H9 (cell line): ENCODE measurements around the gene GIT2. TPM values are rescaled to one million over a fixed set of nuclear protein-coding genes. Genes with fewer than 3 reads are reported as not detected.
A peak's percentile ranks its signal among the peaks of the same experiment; 100 is the strongest.

ENCODE experiments used
- DNase-seq: peaks from one replicate; pipeline ENCODE4 v3.0.0-alpha.2; 2017
- H2AFZ ChIP-seq: one replicate; pipeline ENCODE4 v1.6.1; 2013; ENCODE audit warnings: mild to moderate bottlenecking, low read length, control low read depth, moderate library complexity
- H2AK5ac ChIP-seq: 2 replicates; pipeline ENCODE4 v1.6.1; 2013; ENCODE audit warnings: low read length, control low read depth, mixed read lengths; ENCODE audit not compliant: insufficient read length
- H2BK120ac ChIP-seq: one replicate; pipeline ENCODE4 v1.6.1; 2013; ENCODE audit warnings: low read depth, mild to moderate bottlenecking, low read length, control low read depth, inconsistent platforms; ENCODE audit not compliant: poor library complexity, severe bottlenecking
- H2BK12ac ChIP-seq: 2 replicates; pipeline ENCODE4 v1.6.1; 2013; ENCODE audit warnings: low read length, control low read depth, mixed read lengths, low read depth; ENCODE audit not compliant: insufficient read length
- H2BK15ac ChIP-seq: 2 replicates; pipeline ENCODE4 v1.6.1; 2013; ENCODE audit warnings: low read depth, low read length, control low read depth
- H2BK20ac ChIP-seq: one replicate; pipeline ENCODE4 v1.6.1; 2013; ENCODE audit warnings: low read depth, mild to moderate bottlenecking, low read length, control low read depth, inconsistent platforms; ENCODE audit not compliant: poor library complexity, severe bottlenecking
- H2BK5ac ChIP-seq: 2 replicates; pipeline ENCODE4 v1.6.1; 2013; ENCODE audit warnings: low read length, control low read depth, mixed read lengths; ENCODE audit not compliant: insufficient read length
- H3K14ac ChIP-seq: 2 replicates; pipeline ENCODE4 v1.6.1; 2013; ENCODE audit warnings: low read length, control low read depth; ENCODE audit not compliant: insufficient read depth
- H3K18ac ChIP-seq: 2 replicates; pipeline ENCODE4 v1.6.1; 2013; ENCODE audit warnings: low read depth, mild to moderate bottlenecking, mixed read lengths, low read length, control low read depth; ENCODE audit not compliant: insufficient read length
- H3K23ac ChIP-seq: 2 replicates; pipeline ENCODE4 v1.6.1; 2013; ENCODE audit warnings: low read length, control low read depth, mixed read lengths, low read depth; ENCODE audit not compliant: insufficient read length
- H3K23me2 ChIP-seq: 2 replicates; pipeline ENCODE4 v1.6.1; 2013; ENCODE audit warnings: low read depth, mild to moderate bottlenecking, mixed read lengths, low read length, control low read depth; ENCODE audit not compliant: insufficient read length, poor library complexity, severe bottlenecking
- H3K27ac ChIP-seq: 2 replicates; pipeline ENCODE4 v1.5.1; 2013; ENCODE audit warnings: low read length, control low read depth, mixed read lengths, low read depth; ENCODE audit not compliant: insufficient read length
- H3K27me3 ChIP-seq: 2 replicates; pipeline ENCODE4 v1.6.1; 2013; ENCODE audit warnings: low read length, control low read depth, inconsistent platforms; ENCODE audit not compliant: insufficient read depth
- H3K4ac ChIP-seq: 2 replicates; pipeline ENCODE4 v1.6.1; 2013; ENCODE audit warnings: low read depth, mild to moderate bottlenecking, control low read depth, inconsistent platforms, low read length, moderate library complexity
- H3K4me1 ChIP-seq: 2 replicates; pipeline ENCODE4 v1.6.1; 2013; ENCODE audit warnings: low read length, control low read depth, inconsistent platforms; ENCODE audit not compliant: insufficient read depth
- H3K4me2 ChIP-seq: 2 replicates; pipeline ENCODE4 v1.6.1; 2013; ENCODE audit warnings: low read length, control low read depth, mixed read lengths; ENCODE audit not compliant: insufficient read length, insufficient read depth
- H3K56ac ChIP-seq: 2 replicates; pipeline ENCODE4 v1.6.1; 2013; ENCODE audit warnings: low read depth, mild to moderate bottlenecking, mixed read lengths, low read length, control low read depth; ENCODE audit not compliant: insufficient read length
- H3K79me1 ChIP-seq: 2 replicates; pipeline ENCODE4 v1.6.1; 2013; ENCODE audit warnings: low read depth, mild to moderate bottlenecking, moderate library complexity, low read length, control low read depth, inconsistent platforms; ENCODE audit not compliant: insufficient read depth, poor library complexity, severe bottlenecking
- H3K79me2 ChIP-seq: 2 replicates; pipeline ENCODE4 v1.6.1; 2013; ENCODE audit warnings: low read length, control low read depth, inconsistent platforms; ENCODE audit not compliant: insufficient read depth
- H3K9ac ChIP-seq: 2 replicates; pipeline ENCODE4 v1.6.1; 2013; ENCODE audit warnings: low read length, control low read depth, mixed read lengths; ENCODE audit not compliant: insufficient read length; ENCODE audit errors: extremely low read depth
- H3K9me3 ChIP-seq: one replicate; pipeline ENCODE4 v1.6.1; 2013; ENCODE audit warnings: low read depth, low read length, inconsistent platforms; ENCODE audit not compliant: control insufficient read depth
- H3T11ph ChIP-seq: one replicate; pipeline ENCODE4 v1.6.1; 2013; ENCODE audit warnings: mild to moderate bottlenecking, low read length, control low read depth, inconsistent platforms
- H4K20me1 ChIP-seq: one replicate; pipeline ENCODE4 v1.6.1; 2013; ENCODE audit not compliant: control insufficient read depth, insufficient read length, insufficient read depth
- H4K5ac ChIP-seq: 2 replicates; pipeline ENCODE4 v1.6.1; 2013; ENCODE audit warnings: low read depth, mild to moderate bottlenecking, mixed read lengths, low read length, control low read depth; ENCODE audit not compliant: insufficient read length
- H4K8ac ChIP-seq: replicated peaks from 2 replicates; pipeline ENCODE4 v1.6.1; 2013; ENCODE audit warnings: low read length, control low read depth, mixed read lengths, low read depth; ENCODE audit not compliant: insufficient read length
- H4K91ac ChIP-seq: 2 replicates; pipeline ENCODE4 v1.6.1; 2013; ENCODE audit warnings: low read depth, mild to moderate bottlenecking, moderate library complexity, mixed read lengths, low read length, control low read depth; ENCODE audit not compliant: insufficient read length
- H3K27ac Mint-ChIP-seq, 3 experiments: 2 replicates in 2 of 3; 3 replicates in 1 of 3; pipeline ENCODE4 v1.8.0; 2020 to 2021; ENCODE audit warnings: mixed read lengths in 3 of 3, mild to moderate bottlenecking in 1 of 3, moderate library complexity in 1 of 3
- H3K27me3 Mint-ChIP-seq: 2 replicates; pipeline ENCODE4 v1.8.0; 2021; ENCODE audit warnings: low read depth, mild to moderate bottlenecking, moderate library complexity, mixed read lengths
- H3K36me3 Mint-ChIP-seq, 3 experiments: 2 replicates in 2 of 3; 3 replicates in 1 of 3; pipeline ENCODE4 v1.8.0; 2020 to 2021; ENCODE audit warnings: low read depth in 3 of 3, mixed read lengths in 3 of 3; ENCODE audit not compliant: insufficient read depth in 1 of 3
- H3K4me1 Mint-ChIP-seq, 2 experiments: 2 replicates each; pipeline ENCODE4 v1.8.0; 2020; ENCODE audit warnings: mixed read lengths in 2 of 2
- H3K4me3 Mint-ChIP-seq, 2 experiments: 2 replicates in 1 of 2; 3 replicates in 1 of 2; pipeline ENCODE4 v1.8.0; 2020 to 2021; ENCODE audit warnings: mild to moderate bottlenecking in 2 of 2, mixed read lengths in 2 of 2, moderate library complexity in 1 of 2
- H3K9me3 Mint-ChIP-seq, 2 experiments: 2 replicates in 1 of 2; 3 replicates in 1 of 2; pipeline ENCODE4 v1.8.0; 2020; ENCODE audit warnings: mild to moderate bottlenecking in 2 of 2, mixed read lengths in 2 of 2, moderate library complexity in 1 of 2
- WGBS: extraction: QIAGEN DNeasy Blood & Tissue Kit; methylation state at CpG from one replicate; pipeline ENCODE4 v1.1.7; 2013; ENCODE audit warnings: missing lambda C conversion rate, low lambda C conversion rate, mixed read lengths; ENCODE audit not compliant: insufficient read length; ENCODE audit errors: extremely low coverage; 5-methylcytosine and 5-hydroxymethylcytosine counted together
- total RNA-seq: library from RNA; stranded (reverse); gene quantifications from 2 replicates; pipeline ENCODE4 v1.2.1, GENCODE V29; 2021
- TF ChIP-seq, protein P1 (sequence below): fragments of 200-600 bp; sonication (generic); conservative IDR thresholded peaks from 3 replicates; pipeline ENCODE4 v1.8.0; 2021; ENCODE audit warnings: antibody characterized with exemption, mild to moderate bottlenecking

GIT2 gene
- total RNA-seq, 1 experiment from 2014 or later = 27.0 TPM

DNA sequence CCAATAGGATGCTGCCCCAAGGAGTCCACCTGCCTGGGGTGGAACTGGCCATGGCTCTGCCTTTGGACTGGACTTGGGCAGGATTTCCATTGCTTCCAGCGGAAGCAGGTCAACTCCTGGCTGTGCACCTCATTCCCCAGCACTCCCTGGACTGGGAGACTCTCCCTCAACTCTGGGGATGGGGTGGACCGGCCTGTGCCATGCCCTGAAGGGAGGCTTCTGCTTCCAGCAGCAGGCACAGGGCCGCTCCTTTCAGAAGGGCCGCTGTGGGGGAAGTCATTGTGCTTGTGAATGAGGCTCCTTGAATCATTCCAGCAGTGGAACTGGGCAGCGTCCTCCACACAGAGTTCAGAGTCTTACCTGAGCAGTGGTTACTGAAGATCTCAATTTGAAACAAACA lies 73.1 kb downstream of the GIT2 start:
- Histone ChIP-seq H3K27ac (no peak overlapping the region), H4K91ac (no peak overlapping the region), H4K5ac (no peak overlapping the region), H2BK20ac (no peak overlapping the region), H3K56ac (no peak overlapping the region), H3K4me2 (no peak overlapping the region), H3K79me2 (no peaks in the 10 kb centered on the region), H2BK15ac (no peak overlapping the region), H3K27me3 (no peaks in the 10 kb centered on the region), H4K20me1 (no peaks in the 10 kb centered on the region), H3K9me3 (no peaks in the 10 kb centered on the region), H3K23ac (no peak overlapping the region), H3K23me2 (no peaks in the 10 kb centered on the region), H3T11ph (no peak overlapping the region), H2AK5ac (no peak overlapping the region), H3K4me1 (no peaks in the 10 kb centered on the region), H3K9ac (no peak overlapping the region), H2BK12ac (no peak overlapping the region), H2BK5ac (no peak overlapping the region), H3K4ac (no peak overlapping the region), H3K14ac (no peak overlapping the region), H3K18ac (no peak overlapping the region), H2BK120ac (no peak overlapping the region), H4K8ac (no peak overlapping the region), H3K79me1 (no peaks in the 10 kb centered on the region), H2AFZ (no peak overlapping the region)
- no CpG with 5 or more reads among the region's 5 CpGs for WGBS
- Mint-ChIP-seq H3K4me1 (peaks cover 0 to 6% of the 10 kb centered on the region in 2 experiments; a peak in 2 of 4 replicates), H3K9me3 (no peaks in the 10 kb centered on the region; a peak in 1 of 5 replicates), H3K27me3 (no peaks in the 10 kb centered on the region; the same call in none of the 2 replicates), H3K27ac (peak overlapping the region in 1 of 3 experiments; percentile 22; a peak in 2 of 7 replicates), H3K36me3 (peaks cover 13 to 27% (median 18%) of the 10 kb centered on the region in 3 experiments; a peak in 6 of 7 replicates), H3K4me3 (no peak overlapping the region)
- DNase-seq = no peak
- TF ChIP-seq, protein P1, sequence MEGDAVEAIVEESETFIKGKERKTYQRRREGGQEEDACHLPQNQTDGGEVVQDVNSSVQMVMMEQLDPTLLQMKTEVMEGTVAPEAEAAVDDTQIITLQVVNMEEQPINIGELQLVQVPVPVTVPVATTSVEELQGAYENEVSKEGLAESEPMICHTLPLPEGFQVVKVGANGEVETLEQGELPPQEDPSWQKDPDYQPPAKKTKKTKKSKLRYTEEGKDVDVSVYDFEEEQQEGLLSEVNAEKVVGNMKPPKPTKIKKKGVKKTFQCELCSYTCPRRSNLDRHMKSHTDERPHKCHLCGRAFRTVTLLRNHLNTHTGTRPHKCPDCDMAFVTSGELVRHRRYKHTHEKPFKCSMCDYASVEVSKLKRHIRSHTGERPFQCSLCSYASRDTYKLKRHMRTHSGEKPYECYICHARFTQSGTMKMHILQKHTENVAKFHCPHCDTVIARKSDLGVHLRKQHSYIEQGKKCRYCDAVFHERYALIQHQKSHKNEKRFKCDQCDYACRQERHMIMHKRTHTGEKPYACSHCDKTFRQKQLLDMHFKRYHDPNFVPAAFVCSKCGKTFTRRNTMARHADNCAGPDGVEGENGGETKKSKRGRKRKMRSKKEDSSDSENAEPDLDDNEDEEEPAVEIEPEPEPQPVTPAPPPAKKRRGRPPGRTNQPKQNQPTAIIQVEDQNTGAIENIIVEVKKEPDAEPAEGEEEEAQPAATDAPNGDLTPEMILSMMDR = no peak
